HepG2 (cell line): Measurements from ENCODE around the gene SIX4. TPM values are rescaled to one million over a fixed set of nuclear protein-coding genes. Genes with fewer than 3 reads are reported as not detected.
A peak's percentile ranks its signal among the peaks of the same experiment; 100 is the strongest.

Source experiments
- ATAC-seq: fragments of 200-7000 bp; cut with Tn5 transposase; 3 replicates; pipeline ENCODE4 v1.9.1; 2020; ENCODE audit warnings: mild to moderate bottlenecking, moderate library complexity
- BruUV-seq: library from RNA; stranded (reverse); fragments of 400-500 nt; replicated peaks from 2 replicates; lab custom pipeline; 2021; lab: Mats Ljungman, UMichigan
- CTCF ChIA-PET: fragments of 300-600 bp; formaldehyde crosslinking; extraction: SDS; loops from one replicate; lab custom pipeline; 2021; ENCODE audit warnings: low total read pairs, inconsistent platforms, low intra/inter-chr PET ratio; lab: Yijun Ruan, JAX
- POLR2A ChIA-PET: fragments of 350-600 bp; sonication (Branson Sonifier 250); formaldehyde crosslinking; loops from one replicate; lab custom pipeline; 2020; ENCODE audit warnings: antibody characterized with exemption, inconsistent platforms; lab: Yijun Ruan, JAX
- DNase-seq: peaks from one replicate; pipeline ENCODE4 v3.0.0-alpha.2; 2015; ENCODE audit warnings: low spot score
- FAIRE-seq: peaks from 3 replicates; lab custom pipeline; 2011; peaks lifted over from hg19 to GRCh38; lab: Jason Lieb, UNC
- H2AFZ ChIP-seq: one replicate; pipeline ENCODE4 v1.6.1; 2011; ENCODE audit warnings: low read length, inconsistent platforms
- H3K27ac ChIP-seq: fragments of 300-600 bp; 3 replicates; pipeline ENCODE4 v1.8.0; 2011; ENCODE audit warnings: mixed run types, mild to moderate bottlenecking, mixed read lengths, low read length, inconsistent platforms; ENCODE audit not compliant: insufficient read depth; ENCODE audit errors: extremely low read length
- H3K27me3 ChIP-seq, 2 experiments: fragments of 200-600 bp in 1 of 2; 2 replicates in 1 of 2; 3 replicates in 1 of 2; pipeline versions ENCODE4 v1.6.0 to v1.8.0; 2011; ENCODE audit warnings: low read length in 2 of 2, mild to moderate bottlenecking in 2 of 2, moderate library complexity in 2 of 2, inconsistent platforms in 1 of 2; ENCODE audit not compliant: insufficient read depth in 2 of 2, control insufficient read depth in 1 of 2
- H3K36me3 ChIP-seq, 2 experiments: fragments of 200-600 bp in 1 of 2; replicated peaks in 1 of 2; 2 replicates in 1 of 2; 3 replicates in 1 of 2; pipeline versions ENCODE4 v1.5.1 to v1.8.0; 2011; ENCODE audit warnings: low read length in 2 of 2, inconsistent platforms in 1 of 2; ENCODE audit not compliant: insufficient read depth in 2 of 2, control insufficient read depth in 1 of 2
- H3K4me1 ChIP-seq: 2 replicates; pipeline ENCODE4 v1.5.1; 2012; ENCODE audit warnings: low read length, inconsistent platforms; ENCODE audit not compliant: insufficient read depth
- H3K4me2 ChIP-seq: 2 replicates; pipeline ENCODE4 v1.6.0; 2011; ENCODE audit warnings: low read depth, low read length, inconsistent platforms
- H3K4me3 ChIP-seq, 3 experiments: fragments of 200-600 bp in 1 of 3; sonication (generic), shearing (Covaris generic) in 1 of 3; replicated peaks in 1 of 3; 2 replicates each; pipeline ENCODE4 v1.5.1; 2011 to 2016; ENCODE audit warnings: low read length in 3 of 3, inconsistent platforms in 2 of 3, low read depth in 2 of 3, mild to moderate bottlenecking in 2 of 3, control low read depth in 1 of 3, mixed read lengths in 1 of 3; ENCODE audit not compliant: insufficient read depth in 1 of 3
- H3K79me2 ChIP-seq: one replicate; pipeline ENCODE4 v1.6.1; 2011; ENCODE audit warnings: low read length, inconsistent platforms; ENCODE audit not compliant: insufficient read depth
- H3K9ac ChIP-seq: 2 replicates; pipeline ENCODE4 v1.6.0; 2011; ENCODE audit warnings: mild to moderate bottlenecking, low read depth, low read length, inconsistent platforms; ENCODE audit not compliant: insufficient read depth
- H3K9me3 ChIP-seq: 2 replicates; pipeline ENCODE4 v1.5.1; 2012; ENCODE audit warnings: mild to moderate bottlenecking, low read length
- H4K20me1 ChIP-seq: 2 replicates; pipeline ENCODE4 v1.6.0; 2011; ENCODE audit warnings: inconsistent platforms, mild to moderate bottlenecking, low read length, moderate library complexity; ENCODE audit not compliant: insufficient read depth
- AGO2 ChIP-seq: fragments of 200-400 bp; formaldehyde crosslinking; optimal IDR thresholded peaks from 2 replicates; pipeline ENCODE3; 2017; ENCODE audit warnings: mild to moderate bottlenecking, low read depth, low read length, moderate library complexity
- CREM ChIP-seq, 2 experiments: sonication (generic) in 1 of 2; formaldehyde crosslinking in 1 of 2; IDR thresholded peaks; 2 replicates each; pipeline versions ENCODE4 v1.4.0 to v1.6.1; 2016 to 2020; ENCODE audit warnings: antibody characterized with exemption in 1 of 2, mild to moderate bottlenecking in 1 of 2, missing genetic modification reagents in 1 of 2
- ELF3 ChIP-seq: IDR thresholded peaks from 2 replicates; pipeline ENCODE4 v1.6.1; 2016; ENCODE audit warnings: missing genetic modification reagents, missing compliant biosample characterization
- JARID2 ChIP-seq: sonication (generic); formaldehyde crosslinking; IDR thresholded peaks from 2 replicates; pipeline ENCODE4 v1.8.1; 2023; ENCODE audit warnings: missing genetic modification reagents, inconsistent platforms; ENCODE audit not compliant: insufficient replicate concordance
- MXD1 ChIP-seq: sonication (generic); formaldehyde crosslinking; IDR thresholded peaks from 2 replicates; pipeline ENCODE4 v1.4.0; 2020; ENCODE audit warnings: mild to moderate bottlenecking, missing genetic modification reagents
- NFRKB ChIP-seq: fragments of 450-650 bp; IDR thresholded peaks from 2 replicates; pipeline ENCODE4 v1.6.1; 2017
- NRL ChIP-seq: sonication (generic); formaldehyde crosslinking; IDR thresholded peaks from 2 replicates; pipeline ENCODE4 v1.5.0; 2020; ENCODE audit warnings: missing genetic modification reagents, mild to moderate bottlenecking, moderate library complexity, borderline replicate concordance
- RFX3 ChIP-seq: IDR thresholded peaks from 2 replicates; pipeline ENCODE4 v1.6.1; 2016; ENCODE audit warnings: missing biosample characterization, missing genetic modification reagents
- SAP130 ChIP-seq: IDR thresholded peaks from 2 replicates; pipeline ENCODE4 v1.6.1; 2016; ENCODE audit warnings: low read depth
- ZNF768 ChIP-seq: sonication (generic); formaldehyde crosslinking; IDR thresholded peaks from 2 replicates; pipeline ENCODE4 v1.4.0; 2020; ENCODE audit warnings: missing genetic modification reagents
- ZSCAN5A ChIP-seq: sonication (generic); formaldehyde crosslinking; IDR thresholded peaks from 2 replicates; pipeline ENCODE4 v1.8.0; 2022; ENCODE audit warnings: mild to moderate bottlenecking, missing genetic modification reagents, borderline replicate concordance
- WGBS: methylation state at CpG from one replicate; pipeline ENCODE4 v1.1.6; 2017; ENCODE audit warnings: low lambda C conversion rate; 5-methylcytosine and 5-hydroxymethylcytosine counted together
- in situ Hi-C: cut with HindIII; loops from 2 replicates; pipeline ENCODE4 v1.10.0; 2017; ENCODE audit warnings: low pct_unique_long_range_greater_than_20kb; ENCODE audit not compliant: extremely low pct_ligation_motif_present
- intact Hi-C: fragments of 100-400 bp; cut with micrococcal nuclease; formaldehyde crosslinking; loops from one replicate; pipeline ENCODE4 v1.10.0; 2022; ENCODE audit not compliant: unreplicated experiment
- polyA plus RNA-seq, 8 experiments: library from polyadenylated mRNA; depleted of rRNA in 3 of 8; stranded (reverse) in 7 of 8; unstranded in 1 of 8; fragments of >200 nt; fragmentation: Illumina TruSeq in 4 of 8; extraction: Trizol in 4 of 8; gene quantifications; 2 replicates each; pipeline versions ENCODE4 v1.2.1 to v1.2.3, GENCODE V29; 2011 to 2016; ENCODE audit warnings: low read depth in 4 of 8, missing spikeins in 1 of 8, mixed read lengths in 1 of 8; ENCODE audit not compliant: insufficient read depth in 1 of 8
- total RNA-seq, 5 experiments: library from RNA; depleted of rRNA; stranded (reverse); fragments of >200 nt; fragmentation: Illumina TruSeq; extraction: Trizol; gene quantifications; 2 replicates each; pipeline ENCODE4 v1.2.3, GENCODE V29; 2016; ENCODE audit warnings: low read depth in 1 of 5
- TF ChIP-seq, protein P1 (sequence below): sonication (generic); formaldehyde crosslinking; IDR thresholded peaks from 2 replicates; pipeline ENCODE4 v1.4.0; 2020; ENCODE audit warnings: mild to moderate bottlenecking, missing genetic modification reagents
- TF ChIP-seq, protein P2 (sequence below): sonication (generic); formaldehyde crosslinking; IDR thresholded peaks from 2 replicates; pipeline ENCODE4 v1.8.0; 2022; ENCODE audit warnings: mild to moderate bottlenecking, missing genetic modification reagents; ENCODE audit not compliant: insufficient replicate concordance
- TF ChIP-seq, protein P3 (sequence below): IDR thresholded peaks from 2 replicates; pipeline ENCODE4 v1.6.1; 2018; ENCODE audit warnings: missing genetic modification reagents, mild to moderate bottlenecking, missing compliant biosample characterization
- TF ChIP-seq, protein P4 (sequence below): IDR thresholded peaks from 2 replicates; pipeline ENCODE4 v1.6.1; 2016; ENCODE audit warnings: mild to moderate bottlenecking

Gene SIX4
- total and polyA plus RNA-seq, 2 of the 13 experiments (the other 11 are each of a cell fraction or from before 2014, with no cell fraction given): 5.0 to 6.0 TPM

GRCh38 chr14:60723116-60723906, 840 bp downstream of the SIX4 start:
- H3K27me3 ChIP-seq: no peaks in the 10 kb centered on the region
- peak overlapping the region; percentile 90 for H3K4me2 ChIP-seq
- H3K79me2 ChIP-seq: peaks cover 14% of the 10 kb centered on the region
- no peak for FAIRE-seq
- no peaks in the 10 kb centered on the region for H3K9me3 ChIP-seq
- CTCF ChIA-PET: no interaction called here
- H2AFZ ChIP-seq: no peak overlapping the region
- in situ Hi-C loops: loop anchor here (5.0 kb wide), 1 partner anchor 66 kb away; no protein-coding TSS in a partner anchor
- intact Hi-C loops: loop anchor here (2.0 to 10.0 kb wide), 4 partner anchors 67 to 529 kb away; partner anchors contain the start of genes SLC38A6 and TRMT5
- H4K20me1 ChIP-seq: peaks cover 9% of the 10 kb centered on the region
- under 1% methylated on average over 11 of the region's 78 CpGs for WGBS
- peaks cover 34% of the 10 kb centered on the region for H3K4me1 ChIP-seq
- H3K36me3 ChIP-seq: peaks cover 2 to 10% of the 10 kb centered on the region in 2 experiments; a peak in 2 of 5 replicates
- H3K4me3 ChIP-seq: peak overlapping the region; percentile 77 to 96 (median 84)
- POLR2A ChIA-PET: interaction anchor here (0.6 to 4.2 kb wide), 14 partner anchors 10 to 972 kb away, joined by 3 to 38 read pairs (median 6); partner anchors contain the start of genes HIF1A, SIX1, SLC38A6 and TRMT5
- H3K9ac ChIP-seq: peak overlapping the region; percentile 86
- peak; percentile 47 for ATAC-seq
- TSS peak; percentile 71 for BruUV-seq
- no peak for DNase-seq
- H3K27ac ChIP-seq: peak overlapping the region; percentile 85
- TF ChIP-seq, protein P1, sequence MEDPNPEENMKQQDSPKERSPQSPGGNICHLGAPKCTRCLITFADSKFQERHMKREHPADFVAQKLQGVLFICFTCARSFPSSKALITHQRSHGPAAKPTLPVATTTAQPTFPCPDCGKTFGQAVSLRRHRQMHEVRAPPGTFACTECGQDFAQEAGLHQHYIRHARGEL (CRISPR knock-in tag): 0 out of 2 replicates have a peak, but pooled peaks have one; percentile 40
- TF ChIP-seq, protein P2, sequence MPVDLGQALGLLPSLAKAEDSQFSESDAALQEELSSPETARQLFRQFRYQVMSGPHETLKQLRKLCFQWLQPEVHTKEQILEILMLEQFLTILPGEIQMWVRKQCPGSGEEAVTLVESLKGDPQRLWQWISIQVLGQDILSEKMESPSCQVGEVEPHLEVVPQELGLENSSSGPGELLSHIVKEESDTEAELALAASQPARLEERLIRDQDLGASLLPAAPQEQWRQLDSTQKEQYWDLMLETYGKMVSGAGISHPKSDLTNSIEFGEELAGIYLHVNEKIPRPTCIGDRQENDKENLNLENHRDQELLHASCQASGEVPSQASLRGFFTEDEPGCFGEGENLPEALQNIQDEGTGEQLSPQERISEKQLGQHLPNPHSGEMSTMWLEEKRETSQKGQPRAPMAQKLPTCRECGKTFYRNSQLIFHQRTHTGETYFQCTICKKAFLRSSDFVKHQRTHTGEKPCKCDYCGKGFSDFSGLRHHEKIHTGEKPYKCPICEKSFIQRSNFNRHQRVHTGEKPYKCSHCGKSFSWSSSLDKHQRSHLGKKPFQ: peak; percentile 11
- TF ChIP-seq, protein P3, sequence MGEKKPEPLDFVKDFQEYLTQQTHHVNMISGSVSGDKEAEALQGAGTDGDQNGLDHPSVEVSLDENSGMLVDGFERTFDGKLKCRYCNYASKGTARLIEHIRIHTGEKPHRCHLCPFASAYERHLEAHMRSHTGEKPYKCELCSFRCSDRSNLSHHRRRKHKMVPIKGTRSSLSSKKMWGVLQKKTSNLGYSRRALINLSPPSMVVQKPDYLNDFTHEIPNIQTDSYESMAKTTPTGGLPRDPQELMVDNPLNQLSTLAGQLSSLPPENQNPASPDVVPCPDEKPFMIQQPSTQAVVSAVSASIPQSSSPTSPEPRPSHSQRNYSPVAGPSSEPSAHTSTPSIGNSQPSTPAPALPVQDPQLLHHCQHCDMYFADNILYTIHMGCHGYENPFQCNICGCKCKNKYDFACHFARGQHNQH (CRISPR knock-in tag): peak; percentile 49; the same call in 1 of the 2 replicates
- TF ChIP-seq SAP130 (CRISPR knock-in tag) (peak; percentile 47), NRL (CRISPR knock-in tag) (0 out of 2 replicates have a peak, but pooled peaks have one; percentile 64), ZSCAN5A (0 out of 2 replicates have a peak, but pooled peaks have one; percentile 6), ZNF768 (peak; percentile 21; the same call in 1 of the 2 replicates), AGO2 (peak; percentile 79), JARID2 (CRISPR knock-in tag) (peak; percentile 65), ELF3 (CRISPR knock-in tag) (0 out of 2 replicates have a peak, but pooled peaks have one; percentile 2), MXD1 (CRISPR knock-in tag) (peak; percentile 92), RFX3 (no peak), NFRKB (no peak), CREM (IDR thresholded peaks at IDR 0.05) (no peak), CREM (CRISPR knock-in tag; IDR thresholded peaks at IDR 0.05) (no peak)
- TF ChIP-seq, protein P4, sequence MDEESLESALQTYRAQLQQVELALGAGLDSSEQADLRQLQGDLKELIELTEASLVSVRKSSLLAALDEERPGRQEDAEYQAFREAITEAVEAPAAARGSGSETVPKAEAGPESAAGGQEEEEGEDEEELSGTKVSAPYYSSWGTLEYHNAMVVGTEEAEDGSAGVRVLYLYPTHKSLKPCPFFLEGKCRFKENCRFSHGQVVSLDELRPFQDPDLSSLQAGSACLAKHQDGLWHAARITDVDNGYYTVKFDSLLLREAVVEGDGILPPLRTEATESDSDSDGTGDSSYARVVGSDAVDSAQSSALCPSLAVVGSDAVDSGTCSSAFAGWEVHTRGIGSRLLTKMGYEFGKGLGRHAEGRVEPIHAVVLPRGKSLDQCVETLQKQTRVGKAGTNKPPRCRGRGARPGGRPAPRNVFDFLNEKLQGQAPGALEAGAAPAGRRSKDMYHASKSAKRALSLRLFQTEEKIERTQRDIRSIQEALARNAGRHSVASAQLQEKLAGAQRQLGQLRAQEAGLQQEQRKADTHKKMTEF (CRISPR knock-in tag): peak; percentile 43; the same call in 1 of the 2 replicates
